Stimulated activated CD8-positive, alpha-beta memory T cell treated with anti-CD3 and anti-CD28 coated beads, Interleukin-15, amount 100 ng/mL, for 4 hours (primary cell): ENCODE results near the gene LTC4S.
"Not testable (repeated sequence)": the region's sequence is repeated elsewhere in the genome, so short reads cannot be mapped to it uniquely, and the experiment has no call there.

Source experiments
- DNase-seq, 2 donors: peaks; one replicate each; pipeline ENCODE4 v3.0.0-alpha.2; 2020; ENCODE audit warnings: low read depth in 2 of 2

LTC4S gene

DNA sequence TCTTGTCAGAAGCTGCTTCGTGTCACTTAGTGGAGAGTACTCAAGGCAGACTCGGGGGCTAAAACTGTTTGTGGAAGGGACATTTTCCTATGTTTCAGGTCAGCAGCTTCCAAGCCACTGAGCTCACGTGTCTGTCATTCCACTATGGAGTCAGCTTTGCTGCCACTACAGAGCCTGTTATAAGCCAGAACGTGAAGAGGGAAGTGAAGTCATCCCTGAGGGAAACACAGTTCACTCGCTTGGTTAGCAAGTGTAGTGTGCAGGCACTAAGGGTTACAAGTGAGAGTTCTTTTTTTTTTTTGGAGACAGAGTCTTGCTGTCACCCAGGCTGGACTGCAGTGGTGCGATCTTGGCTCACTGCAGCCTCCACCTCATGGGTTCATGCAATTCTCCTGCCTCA is 24.5 kb upstream of the LTC4S start:
- no peak for DNase-seq

DNA sequence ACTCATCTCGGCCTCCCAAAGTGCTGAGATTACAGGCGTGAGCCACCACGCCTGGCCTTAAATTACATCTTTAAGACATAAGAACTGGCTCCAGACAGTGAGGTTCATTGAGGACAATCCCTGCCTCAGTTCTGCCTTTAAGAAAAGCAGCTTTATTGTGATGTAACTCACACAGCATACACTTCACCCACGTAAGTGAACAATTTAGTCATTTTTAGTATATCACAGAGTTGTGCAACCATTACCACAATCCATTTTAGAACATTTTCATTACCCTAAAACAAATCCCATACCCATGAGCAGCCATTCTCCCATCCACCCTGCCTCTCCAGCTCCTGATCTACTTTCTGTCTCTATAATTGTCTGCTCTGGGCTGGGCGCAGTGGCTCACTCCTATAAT is 24.0 kb upstream of the LTC4S start:
- DNase-seq: no peak

DNA sequence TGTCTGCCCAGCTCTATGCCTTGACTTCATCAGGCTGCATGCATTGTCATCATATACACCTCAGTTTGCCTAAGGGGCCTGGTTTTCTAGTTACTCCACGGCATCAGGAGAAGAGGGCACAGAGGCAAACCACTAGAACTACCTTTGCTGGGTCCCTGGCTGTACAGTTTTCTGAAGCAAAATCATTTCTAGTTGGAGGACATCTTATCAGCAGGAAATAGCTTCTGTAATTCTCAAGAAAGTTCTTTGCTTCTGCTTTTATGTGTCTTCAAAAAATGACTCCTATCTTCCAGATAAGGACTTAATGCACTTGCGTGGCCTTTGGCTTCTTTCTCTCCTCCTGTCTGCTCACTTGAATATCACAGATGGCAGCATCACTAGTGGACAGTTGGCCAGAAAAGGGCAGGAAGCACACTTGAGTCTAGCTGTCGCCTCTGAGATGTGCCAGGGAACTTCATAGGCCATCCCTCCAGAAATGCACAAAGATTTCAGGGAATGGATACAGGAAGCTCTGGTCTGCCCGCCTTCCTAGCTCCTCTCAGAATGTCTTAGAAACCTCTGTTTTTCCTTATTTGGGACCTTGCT is 22.4 kb upstream of the LTC4S start:
- no peak for DNase-seq

DNA sequence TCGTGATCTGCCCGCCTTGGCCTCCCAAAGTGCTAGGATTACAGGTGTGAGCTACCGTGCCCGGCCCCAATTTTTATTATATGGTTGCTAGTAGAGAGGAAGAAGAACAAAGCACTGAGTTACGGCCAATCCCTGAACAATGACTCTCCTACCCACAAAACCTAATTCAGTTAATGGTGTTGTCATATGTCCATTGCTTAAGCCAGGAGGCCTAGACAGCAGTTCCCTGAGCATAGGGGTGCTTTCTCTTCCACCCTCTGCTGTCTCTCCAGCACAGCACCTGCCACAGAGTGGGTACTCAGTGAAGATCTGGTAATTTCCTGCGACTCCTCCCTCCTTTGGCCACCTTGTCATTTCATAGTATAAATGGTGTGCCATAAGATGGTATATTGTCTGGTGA is 21.4 kb upstream of the LTC4S start:
- no peak for DNase-seq

DNA sequence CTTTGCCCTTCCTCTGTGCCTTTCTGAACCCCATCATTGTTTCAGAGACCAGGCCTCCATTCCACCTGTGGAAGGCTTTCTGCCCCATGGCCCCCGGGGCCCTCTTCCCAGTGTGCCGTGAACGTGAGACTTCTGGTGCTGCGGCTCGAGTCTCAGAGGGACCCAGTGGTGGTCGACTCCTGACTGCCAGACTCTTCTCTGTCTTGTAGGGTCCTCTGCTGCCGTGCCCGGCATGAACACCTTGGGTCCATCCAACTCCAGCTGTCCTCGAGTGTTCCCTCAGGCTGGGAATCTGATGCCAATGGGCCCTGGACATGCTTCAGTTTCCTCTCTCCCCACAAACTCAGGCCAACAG is 20.1 kb upstream of the LTC4S start:
- no peak for DNase-seq

DNA sequence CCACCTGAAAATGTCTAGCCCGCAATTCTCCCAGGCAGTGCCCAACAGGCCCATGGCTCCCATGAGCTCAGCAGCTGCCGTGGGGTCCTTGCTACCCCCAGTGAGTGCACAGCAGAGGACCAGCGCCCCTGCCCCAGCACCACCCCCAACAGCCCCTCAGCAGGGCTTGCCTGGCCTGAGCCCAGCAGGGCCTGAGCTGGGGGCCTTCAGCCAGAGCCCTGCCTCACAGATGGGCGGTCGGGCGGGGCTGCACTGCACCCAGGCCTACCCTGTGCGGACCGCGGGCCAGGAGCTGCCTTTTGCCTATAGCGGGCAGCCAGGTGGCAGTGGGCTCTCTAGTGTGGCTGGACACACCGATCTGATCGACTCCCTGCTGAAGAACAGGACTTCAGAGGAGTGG is 19.3 kb upstream of the LTC4S start:
- no peak for DNase-seq

DNA sequence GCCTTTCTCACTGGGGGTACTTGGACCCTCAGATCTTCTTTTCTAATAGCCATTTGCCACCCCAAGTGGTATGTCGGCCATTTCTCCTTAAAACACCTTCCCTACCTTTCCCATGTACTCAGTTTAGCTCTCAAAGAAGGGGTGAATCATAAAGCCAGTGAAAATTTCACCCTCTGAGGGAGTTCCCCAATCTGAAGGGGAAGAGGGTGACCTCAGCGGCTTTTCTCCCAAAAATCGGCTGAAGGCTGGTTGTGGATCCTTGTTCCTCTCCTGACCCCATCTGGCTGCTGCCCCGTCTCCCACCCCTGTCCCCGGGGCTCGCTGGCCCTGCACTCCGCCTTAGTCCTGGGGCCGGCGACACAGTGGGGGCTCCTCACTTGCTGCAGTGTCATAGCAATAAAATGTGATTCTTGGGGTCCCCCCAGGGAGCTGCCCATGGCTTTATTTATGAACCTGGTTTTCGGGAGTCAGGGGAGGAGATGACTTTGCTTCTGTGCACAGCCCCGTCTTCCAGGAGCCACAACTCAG is 17.3 kb upstream of the LTC4S start:
- DNase-seq: no peak

DNA sequence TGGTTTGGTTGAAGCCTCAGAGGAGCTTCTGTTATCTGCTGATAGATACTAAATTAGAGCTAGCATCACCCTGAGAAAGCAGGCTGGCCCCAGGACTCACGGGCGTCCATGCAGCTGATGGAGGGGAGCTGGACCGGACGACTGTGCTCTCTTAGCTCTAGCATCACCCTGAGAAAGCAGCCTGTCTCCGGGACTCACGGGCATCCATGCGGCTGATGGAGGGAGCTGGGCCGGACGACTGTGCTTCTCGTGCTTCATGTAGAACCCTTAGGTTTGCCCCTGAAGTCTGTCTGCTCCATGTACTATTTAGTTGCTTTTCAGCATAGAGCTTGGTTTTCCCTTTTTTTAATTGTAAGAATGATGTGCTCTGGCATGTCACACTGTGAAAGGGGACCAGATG is 16.3 kb upstream of the LTC4S start:
- no peak for DNase-seq

DNA sequence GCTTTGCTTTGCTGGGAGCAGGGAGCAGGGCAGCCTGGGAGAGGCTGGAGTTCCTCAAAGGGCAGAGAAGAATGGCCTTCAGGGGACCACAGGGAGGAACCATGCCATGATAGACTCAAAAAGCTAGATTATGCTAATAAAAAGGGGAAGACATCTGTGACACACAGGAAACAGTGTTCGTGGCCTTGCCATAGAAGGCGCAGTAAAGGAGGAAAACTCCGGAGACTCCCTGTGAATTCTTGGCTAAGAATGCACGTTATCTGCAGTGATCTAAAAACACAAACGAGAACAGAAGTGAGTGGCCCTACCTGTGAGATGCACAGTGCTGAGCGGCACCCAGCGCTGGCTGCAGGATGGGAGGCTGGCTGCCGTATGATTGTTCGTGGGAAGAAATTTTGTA is 15.9 kb upstream of the LTC4S start:
- no peak for DNase-seq

DNA sequence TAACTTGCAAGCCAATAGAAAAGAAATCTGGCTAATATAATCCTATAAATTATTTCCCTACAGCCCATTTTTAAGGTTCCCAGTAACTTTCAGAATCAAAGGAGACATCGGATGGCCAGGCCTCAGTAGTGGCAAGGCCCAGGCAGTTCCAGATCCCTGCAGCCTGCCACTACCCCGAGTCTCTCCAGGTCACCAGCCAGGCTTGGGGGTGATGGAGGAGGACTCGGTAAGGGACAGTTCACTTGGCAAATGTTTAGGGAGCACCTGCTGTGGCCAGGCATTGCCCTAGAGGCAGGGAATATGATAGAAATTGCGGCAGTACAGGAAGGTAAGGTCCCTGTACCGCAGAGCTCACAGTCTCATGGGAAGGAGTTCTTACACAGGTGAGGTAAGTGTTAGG is 15.2 kb upstream of the LTC4S start:
- DNase-seq: no peak

DNA sequence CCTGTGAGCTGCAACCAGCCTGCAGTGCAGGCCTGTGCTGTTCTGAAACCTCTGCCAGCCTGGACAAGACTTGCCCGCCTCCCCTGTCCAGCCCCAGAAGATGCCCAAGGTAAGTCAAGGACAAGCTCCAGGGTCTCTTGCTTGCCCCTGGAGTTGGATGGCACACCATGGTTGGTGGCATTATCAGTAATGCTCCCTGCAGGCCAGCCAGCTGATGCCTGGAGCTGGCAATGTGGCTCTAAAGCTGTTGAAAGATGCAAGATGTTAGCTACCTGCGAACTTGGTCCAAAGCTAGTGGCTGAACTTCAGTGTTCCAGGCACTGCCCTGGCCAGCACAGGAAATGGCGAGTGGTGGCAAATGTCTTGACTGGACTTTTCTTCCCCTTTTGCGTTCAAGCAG is 14.0 kb upstream of the LTC4S start:
- DNase-seq: no peak

DNA sequence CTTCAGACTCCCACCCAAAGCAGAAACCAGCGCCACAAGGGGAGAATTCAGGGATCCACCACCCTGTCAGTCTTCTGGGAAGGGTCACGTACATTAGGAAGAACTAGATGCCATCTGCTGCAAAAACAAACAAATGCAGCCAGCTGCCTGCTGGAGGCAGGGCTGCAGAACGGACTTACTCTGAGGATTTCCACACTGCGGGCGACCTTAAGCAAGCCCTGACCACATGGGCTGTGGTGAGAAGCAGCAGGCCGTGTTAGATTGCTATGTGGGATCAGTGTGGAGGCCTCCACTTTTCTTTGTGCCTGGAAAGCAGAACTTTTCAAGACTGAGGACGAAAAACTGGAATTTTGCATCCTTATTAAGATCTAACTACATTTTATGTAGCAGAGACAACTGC is 13.4 kb upstream of the LTC4S start:
- DNase-seq: no peak

DNA sequence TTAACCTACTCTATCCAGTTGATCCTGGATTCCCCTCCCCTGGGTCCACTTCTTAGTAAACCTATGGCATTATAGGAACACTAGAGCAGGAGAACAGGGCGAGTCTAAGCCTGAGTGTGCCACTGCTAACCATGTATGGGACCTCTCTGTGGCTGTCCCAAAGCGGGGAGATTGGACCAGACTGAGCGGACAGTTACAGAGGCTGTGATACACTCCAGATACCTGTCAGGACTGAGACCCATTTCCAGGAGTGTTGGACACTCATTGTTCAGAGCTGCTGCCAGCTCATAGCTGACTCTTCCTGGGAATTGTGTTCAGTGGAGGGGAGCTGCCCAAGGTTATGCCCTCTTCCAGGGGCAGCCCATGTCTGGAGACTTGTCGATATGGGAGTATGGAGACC is 11.9 kb upstream of the LTC4S start:
- DNase-seq: no peak

DNA sequence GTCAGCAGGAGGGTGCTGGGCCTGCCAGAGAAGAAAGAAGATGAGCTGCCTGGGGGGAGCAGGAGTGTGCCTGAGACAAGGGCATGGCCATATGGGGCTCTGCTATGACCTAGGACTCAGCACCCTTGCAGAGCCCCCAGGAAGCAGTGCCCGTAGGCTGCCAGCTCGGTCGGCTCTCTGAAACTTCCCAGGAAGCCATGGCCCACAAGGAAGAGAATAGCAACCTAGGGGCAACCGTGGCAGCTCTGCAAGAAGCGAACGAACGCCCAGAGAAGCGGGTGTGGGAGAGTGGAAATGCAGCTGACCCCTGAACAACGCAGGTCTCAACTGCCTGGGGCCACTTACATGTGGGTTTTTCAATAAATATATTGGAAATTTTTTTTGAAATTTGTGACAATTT is 10.7 kb upstream of the LTC4S start:
- no peak for DNase-seq

DNA sequence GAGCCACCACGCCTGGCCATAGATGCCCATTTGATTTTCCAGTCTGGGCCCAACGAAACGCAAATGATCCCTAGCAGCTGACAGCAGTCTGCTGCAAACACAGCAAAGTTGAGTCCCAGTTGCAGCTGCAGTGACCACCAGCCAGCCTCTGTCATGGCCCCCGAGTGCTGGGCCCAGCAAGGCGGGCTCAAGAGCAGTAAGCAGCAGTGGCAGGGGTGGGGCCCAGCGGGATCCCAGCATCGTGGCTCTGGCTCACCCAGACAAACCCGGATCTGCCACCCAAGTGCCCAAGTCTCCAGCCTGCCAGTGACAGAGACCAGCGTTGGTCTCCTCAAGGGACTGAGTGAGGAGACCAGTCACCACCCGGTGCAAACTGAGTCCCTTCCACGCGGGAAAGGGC is 6.9 kb upstream of the LTC4S start:
- DNase-seq: no peak

DNA sequence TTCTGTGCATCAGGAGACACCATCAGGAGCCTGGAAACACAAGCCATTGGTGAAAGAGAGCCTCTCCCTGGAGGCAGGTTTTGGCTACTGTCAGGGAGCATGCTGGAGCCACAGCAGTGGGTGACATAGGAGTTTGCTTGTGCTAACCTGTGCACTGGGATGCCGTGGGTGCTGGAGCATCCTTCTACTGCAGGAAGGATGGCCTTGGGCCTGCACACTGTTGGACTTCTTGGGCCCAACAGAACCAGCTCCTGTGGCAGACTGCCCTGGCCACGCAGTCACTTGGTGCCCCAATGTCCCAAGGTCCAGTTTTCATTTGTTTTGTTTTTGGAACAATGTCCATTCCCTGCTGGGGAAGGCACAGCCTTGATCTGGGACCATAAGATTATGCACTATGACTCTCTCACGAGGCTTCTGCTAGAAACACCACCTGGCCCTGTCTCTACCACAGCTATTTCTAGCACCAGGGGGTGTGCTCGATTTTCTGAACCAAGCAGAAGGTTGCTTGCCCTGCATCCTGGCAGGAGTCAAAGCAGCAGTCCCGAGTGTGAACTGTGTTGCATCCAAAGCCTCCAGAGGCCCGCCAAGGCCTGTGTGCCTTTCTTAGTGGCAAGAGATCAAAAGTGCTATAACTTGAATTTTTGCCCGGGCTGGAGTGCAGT is 5.5 kb upstream of the LTC4S start:
- no peak for DNase-seq

DNA sequence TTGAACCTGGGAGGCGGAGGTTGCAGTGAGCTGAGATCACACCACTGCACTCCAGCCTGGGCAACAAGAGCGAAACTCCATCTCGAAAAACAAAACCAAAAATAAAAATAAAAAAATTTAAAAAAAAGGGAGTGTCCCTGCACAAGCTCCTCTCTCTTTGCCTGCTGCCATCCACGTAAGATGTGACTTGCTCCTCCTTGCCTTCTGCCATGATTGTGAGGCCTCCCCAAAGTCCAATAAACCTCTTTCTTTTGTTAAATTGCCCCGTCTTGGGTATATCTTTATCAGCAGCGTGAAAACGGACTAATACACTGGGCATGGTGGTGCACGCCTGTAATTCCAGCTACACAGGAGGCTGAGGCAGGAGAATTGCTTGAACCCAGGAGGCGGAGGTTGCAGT is 4.5 kb upstream of the LTC4S start:
- DNase-seq: not testable (repeated sequence)

DNA sequence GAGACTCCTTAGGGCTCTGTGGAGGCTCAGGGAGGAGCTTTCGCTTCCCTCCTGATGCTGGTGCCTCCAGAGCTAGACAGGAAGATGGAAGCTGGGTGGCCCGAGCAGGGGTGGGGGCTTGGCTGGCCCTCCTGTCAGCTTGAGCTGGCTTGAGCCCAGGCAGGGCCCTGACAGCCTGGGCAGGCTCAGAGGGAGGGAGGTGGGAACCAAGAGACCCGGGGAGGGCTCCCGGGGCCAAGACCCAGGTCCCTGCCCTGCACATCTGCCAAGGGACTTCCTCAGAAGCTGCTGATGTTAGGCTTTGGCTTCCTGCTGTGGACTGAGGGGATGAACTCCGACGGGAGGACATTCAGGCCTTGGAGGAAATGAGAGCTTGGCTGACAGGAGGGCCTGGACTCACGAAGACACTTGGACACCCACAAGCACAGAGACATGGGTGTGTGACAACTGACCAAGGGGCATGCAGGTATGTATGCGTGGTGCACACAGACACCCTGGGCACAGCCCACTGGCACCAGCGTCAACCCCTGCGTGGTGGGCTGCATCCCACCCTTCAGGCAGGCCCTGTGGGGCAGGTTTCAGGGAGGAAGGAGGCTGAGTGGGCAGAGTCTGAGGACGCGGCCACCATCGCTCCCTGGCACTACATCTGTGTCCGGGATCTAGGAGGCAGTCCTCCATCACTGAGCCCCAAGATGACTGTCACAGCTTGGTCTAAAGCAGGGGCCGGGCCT is 1.7 kb upstream of the LTC4S start:
- DNase-seq: no peak

DNA sequence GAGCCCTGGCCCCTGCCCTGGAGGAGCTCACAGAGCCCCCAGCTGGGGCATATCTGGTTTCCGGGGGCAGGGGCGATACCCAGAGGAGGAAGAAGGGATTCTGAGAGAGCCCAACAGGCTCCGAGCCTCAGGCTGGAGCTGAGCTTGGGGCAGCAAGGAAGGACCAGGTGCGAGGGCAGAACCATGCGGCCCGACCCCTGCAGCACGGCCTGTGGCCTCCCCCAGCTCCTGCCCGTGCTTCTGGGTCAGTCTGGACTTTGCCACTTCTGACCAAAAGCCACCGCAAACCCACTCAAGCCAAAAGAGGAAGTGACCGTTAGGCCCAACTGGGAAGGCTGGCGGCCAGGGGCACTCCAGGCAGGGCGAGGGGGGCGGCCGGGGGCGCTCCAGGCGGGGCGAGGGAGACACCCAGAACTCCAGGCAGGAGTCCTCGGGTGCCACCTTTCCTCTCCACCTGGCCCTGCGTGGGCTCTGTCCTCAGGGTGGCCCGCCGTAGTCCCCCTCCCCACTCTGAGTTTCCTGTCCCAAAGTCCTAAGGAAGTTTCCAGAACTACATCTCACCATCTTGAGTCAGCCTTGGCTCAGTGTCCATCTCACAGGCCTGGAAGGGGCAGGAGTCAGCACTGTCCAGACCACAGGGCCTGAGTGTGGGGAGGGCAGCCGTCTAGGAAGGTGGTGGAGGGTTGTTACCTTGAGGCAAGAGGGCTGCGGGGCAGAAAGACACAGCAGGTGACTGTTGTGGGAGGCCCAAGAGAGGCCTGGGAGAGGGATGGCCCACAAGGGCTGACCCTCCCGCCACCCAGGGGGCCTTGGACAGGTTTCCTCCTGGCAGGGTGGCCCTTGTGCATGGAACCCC is 946 bp upstream of the LTC4S start:
- DNase-seq: no peak

DNA sequence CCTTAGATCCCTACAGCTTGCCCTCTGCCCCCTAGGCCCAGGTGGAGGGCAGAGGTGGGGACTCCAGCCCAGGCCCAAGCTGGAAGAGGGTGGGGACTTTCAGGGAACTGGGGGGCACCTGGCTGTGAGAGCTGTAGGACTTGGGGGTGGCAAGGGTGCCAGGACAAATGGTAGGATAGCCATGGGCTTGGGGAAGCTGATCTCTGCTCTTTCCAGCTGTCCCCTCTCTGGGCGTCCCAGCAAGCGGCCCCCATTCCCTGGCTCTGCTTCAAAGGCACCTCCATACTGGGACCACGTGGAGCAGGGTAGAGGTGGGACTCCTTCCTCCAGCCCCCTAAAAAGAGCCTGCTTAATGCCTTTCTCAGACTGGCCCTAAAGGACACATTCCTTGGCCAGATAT is 385 bp downstream of the LTC4S start:
- no peak for DNase-seq

DNA sequence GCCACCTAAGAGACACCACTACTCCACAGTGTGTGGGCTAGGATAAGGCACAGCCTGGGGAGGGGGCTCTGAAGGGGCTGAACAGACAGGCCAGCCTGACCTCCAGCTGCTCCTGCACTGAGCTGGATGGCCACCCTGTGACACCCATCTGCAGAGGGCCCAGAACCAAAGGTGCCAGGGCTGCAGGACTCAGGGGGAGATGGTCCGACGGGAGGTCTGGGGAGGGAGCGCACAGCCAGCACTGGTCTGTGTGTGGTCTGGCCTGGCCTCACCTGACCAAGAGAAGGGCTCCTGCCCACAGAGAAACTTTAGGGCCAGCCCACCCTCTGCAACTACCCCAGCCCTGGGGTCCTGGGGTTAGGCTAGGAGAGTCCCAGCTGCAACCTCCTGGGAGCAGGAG is 789 bp downstream of the LTC4S start:
- DNase-seq: no peak
